Measurements from ENCODE around the gene PTPN9.

The PTPN9 gene

GRCh38 chr15:75459581-75459980, 119.5 kb downstream of the PTPN9 start:
- Histone ChIP-seq H3K36me3 (ENCODE audit: insufficient read depth, low read length) (no peaks in the 10 kb centered on the region), H3K27ac (ENCODE audit: low read depth, low read length, poor library complexity, severe bottlenecking) (no peak overlapping the region), H3K9me2 (ENCODE audit: low read depth, low read length) (no peaks in the 10 kb centered on the region), H3K9me3 (ENCODE audit: low read length) (no peaks in the 10 kb centered on the region), H3K4me2 (ENCODE audit: low read length) (no peak overlapping the region), H3K4me1 (ENCODE audit: insufficient read depth, low read length, severe bottlenecking) (peaks cover 8% of the 10 kb centered on the region), H3K27me3 (ENCODE audit: insufficient read depth, low read length) (no peaks in the 10 kb centered on the region), H3F3A (ENCODE audit: insufficient read depth, low read length) (no peaks in the 10 kb centered on the region; the same call in 1 of the 2 replicates), H4K20me1 (ENCODE audit: insufficient read depth, low read length) (no peaks in the 10 kb centered on the region), H3K79me2 (ENCODE audit: insufficient read depth, low read length) (no peaks in the 10 kb centered on the region), H2AFZ (ENCODE audit: low read length) (no peak overlapping the region), H3K4me3 (ENCODE audit: low read depth, low read length, poor library complexity, severe bottlenecking) (no peak overlapping the region), H3K9ac (ENCODE audit: low read length) (no peak overlapping the region)
- no peak for TF ChIP-seq EZH2 (IDR thresholded peaks at IDR 0.05; ENCODE audit: borderline replicate concordance, low read length)
- no peak for TF ChIP-seq CTCF (IDR thresholded peaks at IDR 0.05; ENCODE audit: low read length)

- TF ChIP-seq EZH2 (IDR thresholded peaks at IDR 0.05; ENCODE audit: borderline replicate concordance, low read length) (no peak), CTCF (IDR thresholded peaks at IDR 0.05; ENCODE audit: low read length) (no peak)
- Histone ChIP-seq H3K36me3 (ENCODE audit: insufficient read depth, low read length) (no peaks in the 10 kb centered on the region), H2AFZ (ENCODE audit: low read length) (no peak overlapping the region), H4K20me1 (ENCODE audit: insufficient read depth, low read length) (no peaks in the 10 kb centered on the region), H3F3A (ENCODE audit: insufficient read depth, low read length) (peaks cover 3% of the 10 kb centered on the region; the same call in 1 of the 2 replicates), H3K9me2 (ENCODE audit: low read depth, low read length) (no peaks in the 10 kb centered on the region), H3K27ac (ENCODE audit: low read depth, low read length, poor library complexity, severe bottlenecking) (no peak overlapping the region), H3K9me3 (ENCODE audit: low read length) (no peaks in the 10 kb centered on the region), H3K79me2 (ENCODE audit: insufficient read depth, low read length) (no peaks in the 10 kb centered on the region), H3K9ac (ENCODE audit: low read length) (peak overlapping the region; percentile 92; the same call in 1 of the 2 replicates), H3K4me1 (ENCODE audit: insufficient read depth, low read length, severe bottlenecking) (peaks cover 14% of the 10 kb centered on the region), H3K27me3 (ENCODE audit: insufficient read depth, low read length) (no peaks in the 10 kb centered on the region), H3K4me2 (ENCODE audit: low read length) (peak overlapping the region; percentile 96), H3K4me3 (ENCODE audit: low read depth, low read length, poor library complexity, severe bottlenecking) (peak overlapping the region; percentile 70)
Measured at GRCh38 chr15:75456710-75457109, 122.4 kb downstream of the PTPN9 start.

GRCh38 chr15:75455982-75456531, 123.1 kb downstream of the PTPN9 start:
- Histone ChIP-seq H3K9me2 (ENCODE audit: low read depth, low read length) (no peaks in the 10 kb centered on the region), H2AFZ (ENCODE audit: low read length) (peak overlapping the region; percentile 95)

More at GRCh38 chr15:75455982-75456531, 123.1 kb downstream of the PTPN9 start:
- no peaks in the 10 kb centered on the region for H4K20me1 ChIP-seq (ENCODE audit: insufficient read depth, low read length)
- peaks cover 3% of the 10 kb centered on the region; the same call in 1 of the 2 replicates for H3F3A ChIP-seq (ENCODE audit: insufficient read depth, low read length)
- no peaks in the 10 kb centered on the region for H3K27me3 ChIP-seq (ENCODE audit: insufficient read depth, low read length)
- H3K9me3 ChIP-seq (ENCODE audit: low read length) = no peaks in the 10 kb centered on the region
- peaks cover 14% of the 10 kb centered on the region for H3K4me1 ChIP-seq (ENCODE audit: insufficient read depth, low read length, severe bottlenecking)
- H3K27ac ChIP-seq (ENCODE audit: low read depth, low read length, poor library complexity, severe bottlenecking) = peak overlapping the region; percentile 68
- H3K4me2 ChIP-seq (ENCODE audit: low read length) = peak overlapping the region; percentile 96
- H3K36me3 ChIP-seq (ENCODE audit: insufficient read depth, low read length) = no peaks in the 10 kb centered on the region
- H3K9ac ChIP-seq (ENCODE audit: low read length) = peak overlapping the region; percentile 92
- no peaks in the 10 kb centered on the region for H3K79me2 ChIP-seq (ENCODE audit: insufficient read depth, low read length)
- no peak for TF ChIP-seq CTCF (IDR thresholded peaks at IDR 0.05; ENCODE audit: low read length)
- no peak for TF ChIP-seq EZH2 (IDR thresholded peaks at IDR 0.05; ENCODE audit: borderline replicate concordance, low read length)
- H3K4me3 ChIP-seq (ENCODE audit: low read depth, low read length, poor library complexity, severe bottlenecking) = peak overlapping the region; percentile 70
